Keratinocyte (primary cell): ENCODE data around the gene CD248. TPM values are rescaled to one million over a fixed set of nuclear protein-coding genes. Genes with fewer than 3 reads are reported as not detected.

Experiments used
- DNase-seq: peaks from one replicate; pipeline ENCODE4 v3.0.0-alpha.2; 2011; ENCODE audit warnings: low read depth, missing footprints, low spot score
- FAIRE-seq: peaks from 2 replicates; lab custom pipeline; 2011; peaks lifted over from hg19 to GRCh38; lab: Jason Lieb, UNC
- H2AFZ ChIP-seq: 2 replicates; pipeline ENCODE4 v1.6.0; 2012; ENCODE audit warnings: low read length, control low read depth, inconsistent platforms; ENCODE audit not compliant: control insufficient read depth
- H3K27ac ChIP-seq: 2 replicates; pipeline ENCODE4 v1.5.1; 2011; ENCODE audit warnings: low read length; ENCODE audit not compliant: control insufficient read depth, insufficient read depth
- H3K27me3 ChIP-seq: 3 replicates; pipeline ENCODE4 v1.6.0; 2011; ENCODE audit warnings: low read length; ENCODE audit not compliant: control insufficient read depth, insufficient read depth; ENCODE audit errors: extremely low read depth
- H3K36me3 ChIP-seq, 2 experiments: 2 replicates in 1 of 2; 3 replicates in 1 of 2; pipeline ENCODE4 v1.5.1; 2011; ENCODE audit warnings: low read length in 2 of 2, mild to moderate bottlenecking in 1 of 2; ENCODE audit not compliant: control insufficient read depth in 2 of 2, insufficient read depth in 2 of 2; ENCODE audit errors: extremely low read depth in 1 of 2
- H3K4me1 ChIP-seq: 3 replicates; pipeline ENCODE4 v1.5.1; 2011; ENCODE audit warnings: low read length; ENCODE audit not compliant: control insufficient read depth, insufficient read depth; ENCODE audit errors: extremely low read depth
- H3K4me2 ChIP-seq: 3 replicates; pipeline ENCODE4 v1.6.0; 2011; ENCODE audit warnings: low read depth, low read length; ENCODE audit not compliant: control insufficient read depth, insufficient read depth; ENCODE audit errors: extremely low read depth
- H3K4me3 ChIP-seq, 3 experiments: fragments of 200-600 bp in 1 of 3; sonication (generic) in 1 of 3; 2 replicates in 2 of 3; 3 replicates in 1 of 3; pipeline ENCODE4 v1.5.1; 2011 to 2016; ENCODE audit warnings: low read length in 3 of 3, mild to moderate bottlenecking in 3 of 3, control low read depth in 2 of 3, inconsistent platforms in 1 of 3, low read depth in 1 of 3, mixed read lengths in 1 of 3, mixed run types in 1 of 3, moderate library complexity in 1 of 3; ENCODE audit not compliant: control insufficient read depth in 2 of 3, insufficient read depth in 2 of 3; ENCODE audit errors: extremely low read depth in 1 of 3
- H3K79me2 ChIP-seq: 2 replicates; pipeline ENCODE4 v1.6.0; 2012; ENCODE audit warnings: low read length; ENCODE audit not compliant: control insufficient read depth, insufficient read depth
- H3K9ac ChIP-seq: 3 replicates; pipeline ENCODE4 v1.6.0; 2011; ENCODE audit warnings: low read length; ENCODE audit not compliant: control insufficient read depth, insufficient read depth; ENCODE audit errors: extremely low read depth
- H3K9me1 ChIP-seq: 3 replicates; pipeline ENCODE4 v1.6.0; 2011; ENCODE audit warnings: low read length; ENCODE audit not compliant: control insufficient read depth, insufficient read depth; ENCODE audit errors: extremely low read depth
- H3K9me3 ChIP-seq: 2 replicates; pipeline ENCODE4 v1.5.1; 2012; ENCODE audit warnings: low read depth, low read length; ENCODE audit not compliant: control insufficient read depth
- H4K20me1 ChIP-seq: 3 replicates; pipeline ENCODE4 v1.6.0; 2011; ENCODE audit warnings: low read length; ENCODE audit not compliant: control insufficient read depth, insufficient read depth; ENCODE audit errors: extremely low read depth
- CTCF ChIP-seq, 3 experiments: IDR thresholded peaks in 1 of 3; conservative IDR thresholded peaks in 1 of 3; optimal IDR thresholded peaks in 1 of 3; 2 replicates in 2 of 3; 3 replicates in 1 of 3; pipeline versions ENCODE3 to v1.5.1; 2011; ENCODE audit warnings: low read length in 3 of 3, mild to moderate bottlenecking in 3 of 3, moderate library complexity in 2 of 3, control low read depth in 1 of 3, inconsistent platforms in 1 of 3; ENCODE audit not compliant: insufficient read depth in 2 of 3; ENCODE audit errors: extremely low read depth in 1 of 3
- EZH2 ChIP-seq: IDR thresholded peaks from one replicate; pipeline ENCODE4 v1.6.1; 2012; ENCODE audit warnings: inconsistent platforms, mild to moderate bottlenecking, low read length, moderate library complexity
- dilution Hi-C: fragments of 300-500 bp; cut with MboI; formaldehyde crosslinking; loops from one replicate; pipeline ENCODE4 v1.7.0; 2020; ENCODE audit warnings: low sequenced_read_pairs; ENCODE audit not compliant: extremely low pct_ligation_motif_present
- polyA plus RNA-seq, 5 experiments: library from polyadenylated mRNA; depleted of rRNA in 3 of 5; stranded (reverse) in 3 of 5; stranded (forward) in 1 of 5; unstranded in 1 of 5; fragments of >200 nt; gene quantifications; 1 replicate in 1 of 5; 2 replicates in 3 of 5; 3 replicates in 1 of 5; pipeline versions ENCODE4 v1.2.1 to v1.2.3, GENCODE V29; 2011 to 2012; ENCODE audit warnings: missing spikeins in 2 of 5, low read depth in 1 of 5, low replicate concordance in 1 of 5

Gene CD248
- polyA plus RNA-seq, 1 donor (not counting 4 experiments of a cell fraction or from before 2014, with no cell fraction given) = 0.12 TPM

DNA sequence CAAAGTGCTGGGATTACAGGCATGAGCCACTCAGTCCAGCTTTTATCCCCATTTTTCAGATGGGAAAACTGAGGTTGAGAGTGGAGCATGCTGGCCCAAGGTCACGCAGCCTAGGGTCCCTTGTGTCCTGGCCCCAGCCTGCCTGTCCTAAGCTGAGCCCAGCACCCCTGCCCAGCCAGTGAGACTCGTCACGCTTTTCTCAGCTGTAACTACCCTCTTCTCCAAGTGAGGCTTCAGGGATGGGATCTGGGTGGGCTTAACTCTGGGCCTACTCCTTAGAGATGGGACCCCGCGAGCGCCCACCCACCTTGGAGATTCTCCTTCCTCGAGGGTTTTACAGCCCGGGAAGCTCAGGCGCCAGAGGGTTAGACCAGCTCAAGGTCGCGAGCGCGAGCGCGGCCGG is 25.5 kb downstream of the CD248 start:
- no peak overlapping the region for H2AFZ ChIP-seq
- no peak overlapping the region for H3K4me3 ChIP-seq
- H3K36me3 ChIP-seq = peaks cover 4% of the 10 kb centered on the region in 2 experiments
- FAIRE-seq (no peak), DNase-seq (no peak)
- no peaks in the 10 kb centered on the region for H3K9me3 ChIP-seq
- TF ChIP-seq EZH2 = peak; percentile 56
- no peak for TF ChIP-seq CTCF (optimal IDR thresholded peaks at IDR 0.05 in 1 of 3, IDR thresholded peaks at IDR 0.05 in 1 of 3, conservative IDR thresholded peaks at IDR 0.05 in 1 of 3; ENCODE audit: extremely low read depth in 1 of 3, insufficient read depth in 2 of 3, low read length in 3 of 3)
- H3K27me3 ChIP-seq = peaks cover 29% of the 10 kb centered on the region
- H3K4me2 ChIP-seq = peak overlapping the region; percentile 48
- dilution Hi-C loops = no loop called here
- H3K4me1 ChIP-seq = peaks cover 16% of the 10 kb centered on the region
- no peak overlapping the region for H3K27ac ChIP-seq
- no peak overlapping the region for H3K9ac ChIP-seq
- H3K9me1 ChIP-seq = no peaks in the 10 kb centered on the region
- H4K20me1 ChIP-seq = no peaks in the 10 kb centered on the region
- H3K79me2 ChIP-seq = peaks cover 20% of the 10 kb centered on the region

DNA sequence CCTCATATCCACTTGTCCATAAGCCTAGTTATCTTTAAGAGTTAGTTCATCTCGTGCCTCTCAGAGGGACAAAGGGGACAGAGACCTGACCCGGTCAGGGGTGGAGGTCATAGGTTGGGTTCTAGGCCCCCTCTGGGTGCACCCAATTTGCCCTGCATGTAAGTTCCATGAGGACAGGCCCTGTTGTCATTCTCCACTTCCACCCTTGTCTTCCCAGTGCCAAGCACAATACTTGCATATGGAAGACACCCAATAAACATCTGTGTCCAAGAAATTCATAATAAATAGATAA is 26.6 kb downstream of the CD248 start:
- Histone ChIP-seq H3K4me3 (peak overlapping the region in 1 of 3 experiments; percentile 68), H3K4me2 (peak overlapping the region; percentile 69), H3K9me1 (no peaks in the 10 kb centered on the region), H3K9me3 (no peaks in the 10 kb centered on the region), H3K9ac (no peak overlapping the region), H4K20me1 (no peaks in the 10 kb centered on the region), H3K27ac (no peak overlapping the region), H3K27me3 (peaks cover 29% of the 10 kb centered on the region), H3K79me2 (peaks cover 26% of the 10 kb centered on the region), H3K4me1 (peaks cover 16% of the 10 kb centered on the region), H3K36me3 (peaks cover 4 to 5% of the 10 kb centered on the region in 2 experiments), H2AFZ (no peak overlapping the region)
- TF ChIP-seq EZH2 = no peak
- no peak for TF ChIP-seq CTCF (optimal IDR thresholded peaks at IDR 0.05 in 1 of 3, IDR thresholded peaks at IDR 0.05 in 1 of 3, conservative IDR thresholded peaks at IDR 0.05 in 1 of 3; ENCODE audit: extremely low read depth in 1 of 3, insufficient read depth in 2 of 3, low read length in 3 of 3)
- dilution Hi-C loops = no loop called here
- no peak for FAIRE-seq
- no peak for DNase-seq
